WERI-Rb-1 (cell line): ENCODE results near the gene SELENOM.

Experiments used
- DNase-seq: peaks from one replicate; pipeline ENCODE4 v3.0.0-alpha.2; 2020
- H3K27ac ChIP-seq: fragments of 250-450 bp; sonication (Bioruptor Pico); 2 replicates; pipeline ENCODE4 v1.5.1; 2020; ENCODE audit warnings: mild to moderate bottlenecking, moderate library complexity
- H3K27me3 ChIP-seq: fragments of 250-450 bp; sonication (Bioruptor Pico); 2 replicates; pipeline ENCODE4 v1.5.1; 2021; ENCODE audit warnings: mild to moderate bottlenecking, low read depth, moderate library complexity; ENCODE audit not compliant: insufficient read depth, severe bottlenecking
- H3K36me3 ChIP-seq: fragments of 250-450 bp; sonication (Bioruptor Pico); 2 replicates; pipeline ENCODE4 v1.5.1; 2020; ENCODE audit warnings: mild to moderate bottlenecking, moderate library complexity
- H3K4me3 ChIP-seq: 2 replicates; pipeline ENCODE4 v1.5.1; 2011; ENCODE audit warnings: low read depth, mild to moderate bottlenecking, control low read depth, low read length
- H3K9me3 ChIP-seq: fragments of 250-450 bp; sonication (Bioruptor Pico); 2 replicates; pipeline ENCODE4 v1.5.1; 2021; ENCODE audit warnings: mild to moderate bottlenecking, moderate library complexity; ENCODE audit not compliant: severe bottlenecking
- CTCF ChIP-seq: IDR thresholded peaks from 2 replicates; pipeline ENCODE4 v1.5.1; 2011; ENCODE audit warnings: low read depth, mild to moderate bottlenecking, control low read depth, inconsistent platforms, low read length

The SELENOM gene

GRCh38 chr22:31103111-31103510 lies 4.3 kb downstream of the SELENOM start:
- H3K36me3 ChIP-seq: peaks cover 17% of the 10 kb centered on the region
- no peak for TF ChIP-seq CTCF
- no peak for DNase-seq
- no peak overlapping the region for H3K27ac ChIP-seq
- no peaks in the 10 kb centered on the region for H3K27me3 ChIP-seq
- H3K4me3 ChIP-seq: no peak overlapping the region
- no peaks in the 10 kb centered on the region for H3K9me3 ChIP-seq

- Histone ChIP-seq H3K9me3 (no peaks in the 10 kb centered on the region), H3K27ac (no peak overlapping the region), H3K4me3 (no peak overlapping the region), H3K27me3 (no peaks in the 10 kb centered on the region), H3K36me3 (peaks cover 21% of the 10 kb centered on the region)
- peak; percentile 28 for DNase-seq
- TF ChIP-seq CTCF: no peak
These were observed 4.8 kb downstream of the SELENOM start for GRCh38 chr22:31102441-31103081.

GRCh38 chr22:31100762-31101525 lies 6.4 kb downstream of the SELENOM start:
- H3K27me3 ChIP-seq: no peaks in the 10 kb centered on the region
- H3K36me3 ChIP-seq: peaks cover 35% of the 10 kb centered on the region
- H3K4me3 ChIP-seq: no peak overlapping the region
- DNase-seq: no peak
- H3K9me3 ChIP-seq: no peaks in the 10 kb centered on the region
- no peak for TF ChIP-seq CTCF
- no peak overlapping the region for H3K27ac ChIP-seq

GRCh38 chr22:31099841-31100761 lies 7.3 kb downstream of the SELENOM start:
- Histone ChIP-seq H3K27ac (no peak overlapping the region), H3K4me3 (no peak overlapping the region), H3K36me3 (peaks cover 44% of the 10 kb centered on the region), H3K27me3 (no peaks in the 10 kb centered on the region), H3K9me3 (no peaks in the 10 kb centered on the region)
- no peak for TF ChIP-seq CTCF
- no peak for DNase-seq

GRCh38 chr22:31099386-31099785 lies 8.0 kb downstream of the SELENOM start:
- no peak for TF ChIP-seq CTCF
- no peak for DNase-seq
- H3K4me3 ChIP-seq: no peak overlapping the region
- H3K9me3 ChIP-seq: no peaks in the 10 kb centered on the region
- peaks cover 49% of the 10 kb centered on the region for H3K36me3 ChIP-seq
- H3K27me3 ChIP-seq: no peaks in the 10 kb centered on the region
- H3K27ac ChIP-seq: no peak overlapping the region
